Activated CD4-positive, alpha-beta T cell treated with anti-CD3 and anti-CD28 coated beads, Interleukin-2, amount 10 ng/mL, durations not matched to agents 24 days and 14 days (primary cell): Measurements from ENCODE around the gene ZNF280B. TPM values are rescaled to one million over a fixed set of nuclear protein-coding genes. Genes with fewer than 3 reads are reported as not detected.
"Not testable (repeated sequence)": the region's sequence is repeated elsewhere in the genome, so short reads cannot be mapped to it uniquely, and the experiment has no call there.

Experiments used
- DNase-seq: peaks from one replicate; pipeline ENCODE4 v3.0.0; 2022
- H3K27ac Mint-ChIP-seq: one replicate; pipeline ENCODE4 v1.8.0; 2022; ENCODE audit warnings: mild to moderate bottlenecking, mixed read lengths
- H3K27me3 Mint-ChIP-seq: one replicate; pipeline ENCODE4 v1.8.0; 2022; ENCODE audit warnings: mixed read lengths
- H3K36me3 Mint-ChIP-seq: one replicate; pipeline ENCODE4 v1.8.0; 2022; ENCODE audit warnings: low read depth, mild to moderate bottlenecking, mixed read lengths
- H3K4me1 Mint-ChIP-seq: one replicate; pipeline ENCODE4 v1.8.0; 2021; ENCODE audit warnings: mixed read lengths
- H3K4me3 Mint-ChIP-seq: one replicate; pipeline ENCODE4 v1.8.0; 2022; ENCODE audit warnings: mild to moderate bottlenecking, moderate library complexity, mixed read lengths
- H3K9me3 Mint-ChIP-seq: one replicate; pipeline ENCODE4 v1.8.0; 2021; ENCODE audit warnings: mixed read lengths
- intact Hi-C: fragments of 100-400 bp; cut with micrococcal nuclease; formaldehyde crosslinking; loops from one replicate; pipeline ENCODE4 v1.15.1; 2023
- total RNA-seq: library from RNA; stranded (reverse); gene quantifications from 2 replicates; pipeline ENCODE4 v1.2.3, GENCODE V29; 2022

ZNF280B gene
- total RNA-seq, 1 donor from 2014 or later, result 2.8 TPM

- no peak for DNase-seq
- H3K4me3 Mint-ChIP-seq, result peak overlapping the region; percentile 82
- H3K27ac Mint-ChIP-seq, result no peak overlapping the region
- H3K27me3 Mint-ChIP-seq, result peaks cover 14% of the 10 kb centered on the region
- peaks cover 16% of the 10 kb centered on the region for H3K36me3 Mint-ChIP-seq
- intact Hi-C loops, result no loop called here
- H3K4me1 Mint-ChIP-seq, result peaks cover 9% of the 10 kb centered on the region
- H3K9me3 Mint-ChIP-seq, result peaks cover 8% of the 10 kb centered on the region
These were observed 734 bp downstream of the ZNF280B start for GRCh38 chr22:22507743-22508273.

- Mint-ChIP-seq H3K4me3 (no peak overlapping the region), H3K4me1 (peaks cover 9% of the 10 kb centered on the region), H3K27me3 (peaks cover 6% of the 10 kb centered on the region), H3K36me3 (peaks cover 16% of the 10 kb centered on the region), H3K9me3 (peaks cover 8% of the 10 kb centered on the region), H3K27ac (no peak overlapping the region)
- no peak for DNase-seq
- intact Hi-C loops, result no loop called here
These were observed 1.8 kb downstream of the ZNF280B start for GRCh38 chr22:22506736-22507135.

GRCh38 chr22:22498267-22498666 is 10.3 kb downstream of the ZNF280B start:
- no peak overlapping the region for H3K4me3 Mint-ChIP-seq
- H3K36me3 Mint-ChIP-seq, result no peaks in the 10 kb centered on the region
- H3K27me3 Mint-ChIP-seq, result no peaks in the 10 kb centered on the region
- intact Hi-C loops, result no loop called here
- H3K9me3 Mint-ChIP-seq, result no peaks in the 10 kb centered on the region
- no peaks in the 10 kb centered on the region for H3K4me1 Mint-ChIP-seq
- DNase-seq, result no peak
- H3K27ac Mint-ChIP-seq, result no peak overlapping the region

- intact Hi-C loops, H3K27ac Mint-ChIP-seq, H3K36me3 Mint-ChIP-seq: not testable (repeated sequence)
These were observed 17.0 kb downstream of the ZNF280B start for GRCh38 chr22:22491589-22491988.

GRCh38 chr22:22488736-22489135 is 19.8 kb downstream of the ZNF280B start:
- H3K27me3 Mint-ChIP-seq, result no peaks in the 10 kb centered on the region
- H3K27ac Mint-ChIP-seq, result no peak overlapping the region
- intact Hi-C loops, result no loop called here
- peaks cover 7% of the 10 kb centered on the region for H3K36me3 Mint-ChIP-seq
- no peaks in the 10 kb centered on the region for H3K4me1 Mint-ChIP-seq
- H3K4me3 Mint-ChIP-seq, result no peak overlapping the region
- no peak for DNase-seq
- H3K9me3 Mint-ChIP-seq, result no peaks in the 10 kb centered on the region

More at GRCh38 chr22:22491589-22491988, 17.0 kb downstream of the ZNF280B start:
- H3K27me3 Mint-ChIP-seq, H3K9me3 Mint-ChIP-seq, DNase-seq, H3K4me1 Mint-ChIP-seq, H3K4me3 Mint-ChIP-seq: not testable (repeated sequence)

GRCh38 chr22:22487869-22488597 is 20.5 kb downstream of the ZNF280B start:
- H3K27ac Mint-ChIP-seq, result no peak overlapping the region
- no peaks in the 10 kb centered on the region for H3K27me3 Mint-ChIP-seq
- intact Hi-C loops, result no loop called here

GRCh38 chr22:22487059-22487458 is 21.5 kb downstream of the ZNF280B start:
- H3K27me3 Mint-ChIP-seq, result no peaks in the 10 kb centered on the region
- peaks cover 7% of the 10 kb centered on the region for H3K36me3 Mint-ChIP-seq
- no peak for DNase-seq
- intact Hi-C loops, result no loop called here
- H3K4me1 Mint-ChIP-seq, result no peaks in the 10 kb centered on the region
- no peak overlapping the region for H3K27ac Mint-ChIP-seq
- H3K9me3 Mint-ChIP-seq, result no peaks in the 10 kb centered on the region
- no peak overlapping the region for H3K4me3 Mint-ChIP-seq

More at GRCh38 chr22:22487869-22488597, 20.5 kb downstream of the ZNF280B start:
- no peaks in the 10 kb centered on the region for H3K9me3 Mint-ChIP-seq
- no peak for DNase-seq
- no peaks in the 10 kb centered on the region for H3K4me1 Mint-ChIP-seq
- peaks cover 7% of the 10 kb centered on the region for H3K36me3 Mint-ChIP-seq
- no peak overlapping the region for H3K4me3 Mint-ChIP-seq

- no peak overlapping the region for H3K4me3 Mint-ChIP-seq
- no peaks in the 10 kb centered on the region for H3K4me1 Mint-ChIP-seq
- H3K27ac Mint-ChIP-seq, result no peak overlapping the region
- H3K9me3 Mint-ChIP-seq, result no peaks in the 10 kb centered on the region
- intact Hi-C loops, result no loop called here
- no peak for DNase-seq
- no peaks in the 10 kb centered on the region for H3K27me3 Mint-ChIP-seq
- peaks cover 7% of the 10 kb centered on the region for H3K36me3 Mint-ChIP-seq
These were observed 22.2 kb downstream of the ZNF280B start for GRCh38 chr22:22486132-22486899.

GRCh38 chr22:22485524-22485923 is 23.0 kb downstream of the ZNF280B start:
- intact Hi-C loops, result no loop called here
- Mint-ChIP-seq H3K36me3 (peaks cover 7% of the 10 kb centered on the region), H3K9me3 (no peaks in the 10 kb centered on the region), H3K27ac (no peak overlapping the region), H3K4me1 (no peaks in the 10 kb centered on the region), H3K27me3 (no peaks in the 10 kb centered on the region), H3K4me3 (no peak overlapping the region)
- no peak for DNase-seq

- H3K36me3 Mint-ChIP-seq, result peaks cover 7% of the 10 kb centered on the region
- H3K27ac Mint-ChIP-seq, result no peak overlapping the region
- DNase-seq, result no peak
- no peaks in the 10 kb centered on the region for H3K4me1 Mint-ChIP-seq
- H3K27me3 Mint-ChIP-seq, result no peaks in the 10 kb centered on the region
- no peaks in the 10 kb centered on the region for H3K9me3 Mint-ChIP-seq
- intact Hi-C loops, result no loop called here
- H3K4me3 Mint-ChIP-seq, result no peak overlapping the region
These were observed 24.5 kb downstream of the ZNF280B start for GRCh38 chr22:22484023-22484422.

GRCh38 chr22:22480940-22481339 is 27.6 kb downstream of the ZNF280B start:
- Mint-ChIP-seq H3K4me3 (no peak overlapping the region), H3K4me1 (no peaks in the 10 kb centered on the region), H3K9me3 (no peaks in the 10 kb centered on the region), H3K27ac (no peak overlapping the region), H3K27me3 (no peaks in the 10 kb centered on the region), H3K36me3 (no peaks in the 10 kb centered on the region)
- intact Hi-C loops, result no loop called here
- DNase-seq, result no peak

GRCh38 chr22:22479999-22480532 is 28.5 kb downstream of the ZNF280B start:
- Mint-ChIP-seq H3K4me3 (no peak overlapping the region), H3K4me1 (no peaks in the 10 kb centered on the region), H3K36me3 (no peaks in the 10 kb centered on the region), H3K27me3 (no peaks in the 10 kb centered on the region), H3K27ac (no peak overlapping the region), H3K9me3 (no peaks in the 10 kb centered on the region)
- DNase-seq, result no peak
- intact Hi-C loops, result no loop called here

- H3K27me3 Mint-ChIP-seq, result peaks cover 1% of the 10 kb centered on the region
- no peak overlapping the region for H3K4me3 Mint-ChIP-seq
- intact Hi-C loops, result no loop called here
- H3K4me1 Mint-ChIP-seq, result no peaks in the 10 kb centered on the region
- DNase-seq, result no peak
- no peaks in the 10 kb centered on the region for H3K36me3 Mint-ChIP-seq
- no peaks in the 10 kb centered on the region for H3K9me3 Mint-ChIP-seq
- no peak overlapping the region for H3K27ac Mint-ChIP-seq
These were observed 29.4 kb downstream of the ZNF280B start for GRCh38 chr22:22479116-22479515.

- H3K27me3 Mint-ChIP-seq, result peaks cover 1% of the 10 kb centered on the region
- no peak overlapping the region for H3K4me3 Mint-ChIP-seq
- H3K9me3 Mint-ChIP-seq, result no peaks in the 10 kb centered on the region
- no peak overlapping the region for H3K27ac Mint-ChIP-seq
- H3K36me3 Mint-ChIP-seq, result no peaks in the 10 kb centered on the region
- intact Hi-C loops, result no loop called here
- H3K4me1 Mint-ChIP-seq, result no peaks in the 10 kb centered on the region
- no peak for DNase-seq
These were observed 30.1 kb downstream of the ZNF280B start for GRCh38 chr22:22478470-22478869.
